HG02970 (cell line): ENCODE data around the gene ANXA5.

ENCODE experiments used
- ATAC-seq: cut with Tn5 transposase; IDR thresholded peaks from one replicate; pipeline ENCODE4 v1.9.1; 2021; ENCODE audit warnings: mild to moderate bottlenecking, moderate library complexity, moderate number of reproducible peaks; ENCODE audit not compliant: unreplicated experiment, low FRiP score

The ANXA5 gene

GRCh38 chr4:121712001-121712651 is 15.3 kb upstream of the ANXA5 start:
- no peak for ATAC-seq

- ATAC-seq: peak; percentile 91
These were observed 14.7 kb upstream of the ANXA5 start for GRCh38 chr4:121711263-121712000.

GRCh38 chr4:121709766-121710405 is 13.1 kb upstream of the ANXA5 start:
- ATAC-seq: no peak

- no peak for ATAC-seq
These were observed 10.6 kb upstream of the ANXA5 start for GRCh38 chr4:121707344-121707743.

GRCh38 chr4:121706595-121707021 is 9.8 kb upstream of the ANXA5 start:
- ATAC-seq: no peak

GRCh38 chr4:121705521-121705920 is 8.7 kb upstream of the ANXA5 start:
- ATAC-seq: no peak

- ATAC-seq: no peak
These were observed 5.4 kb upstream of the ANXA5 start for GRCh38 chr4:121702136-121702535.

- ATAC-seq: no peak
These were observed 4.5 kb upstream of the ANXA5 start for GRCh38 chr4:121701263-121701662.

GRCh38 chr4:121698236-121698671 is 1.5 kb upstream of the ANXA5 start:
- no peak for ATAC-seq

GRCh38 chr4:121697564-121697963 is 784 bp upstream of the ANXA5 start:
- ATAC-seq: no peak

- ATAC-seq: peak; percentile 18
These were observed 605 bp downstream of the ANXA5 start for GRCh38 chr4:121696170-121696580.

- ATAC-seq: no peak
These were observed 2.9 kb downstream of the ANXA5 start for GRCh38 chr4:121693886-121694285.

GRCh38 chr4:121693450-121693849 is 3.3 kb downstream of the ANXA5 start:
- ATAC-seq: no peak

- no peak for ATAC-seq
These were observed 4.5 kb downstream of the ANXA5 start for GRCh38 chr4:121692261-121692660.

GRCh38 chr4:121690001-121690400 is 6.8 kb downstream of the ANXA5 start:
- ATAC-seq: no peak

GRCh38 chr4:121688701-121689100 is 8.1 kb downstream of the ANXA5 start:
- no peak for ATAC-seq

- ATAC-seq: no peak
These were observed 8.5 kb downstream of the ANXA5 start for GRCh38 chr4:121688261-121688660.

- no peak for ATAC-seq
These were observed 10.5 kb downstream of the ANXA5 start for GRCh38 chr4:121686255-121686654.

- no peak for ATAC-seq
These were observed 11.5 kb downstream of the ANXA5 start for GRCh38 chr4:121685257-121685656.

GRCh38 chr4:121684561-121684960 is 12.2 kb downstream of the ANXA5 start:
- no peak for ATAC-seq

GRCh38 chr4:121684016-121684415 is 12.8 kb downstream of the ANXA5 start:
- ATAC-seq: no peak

- ATAC-seq: no peak
These were observed 16.2 kb downstream of the ANXA5 start for GRCh38 chr4:121680571-121680970.
